T47D (cell line): ENCODE data around the gene SAFB2.

Experiments used
- DNase-seq, 2 experiments: peaks; one replicate each; pipeline versions ENCODE4 v3.0.0 to v3.0.0-alpha.2; 2011 to 2012; ENCODE audit warnings: low read depth in 1 of 2, low spot score in 1 of 2
- JUND ChIP-seq: IDR thresholded peaks from 2 replicates; pipeline ENCODE4 v1.6.1; 2012; ENCODE audit warnings: low read depth
- in situ Hi-C: cut with HindIII; loops from 2 replicates; pipeline ENCODE4 v1.10.0; 2016; ENCODE audit warnings: low sequenced_read_pairs, low pct_unique_long_range_greater_than_20kb

The SAFB2 gene

DNA sequence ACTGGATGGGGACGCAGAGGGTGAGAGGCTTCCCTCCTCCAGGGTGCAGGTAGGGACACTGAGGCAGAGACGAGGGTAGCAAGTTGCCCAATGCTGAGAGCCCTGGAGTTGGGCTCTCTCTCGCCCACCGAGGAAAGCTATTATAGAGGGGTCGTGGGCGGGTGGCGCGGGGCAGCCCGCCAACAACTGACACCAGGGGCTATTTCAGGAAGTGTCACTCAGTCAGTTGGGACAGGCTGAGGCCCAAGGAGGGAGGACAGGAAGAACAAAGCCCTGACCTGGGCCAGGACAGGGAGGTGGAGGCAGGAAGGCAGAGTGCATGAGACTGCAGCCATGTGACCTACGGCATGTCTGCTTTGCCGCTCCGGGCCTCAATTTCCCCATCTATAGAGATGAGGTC lies 84.7 kb downstream of the SAFB2 start:
- no peak for TF ChIP-seq JUND
- in situ Hi-C loops = no loop called here
- no peak for DNase-seq
